OCI-LY1 (cell line): ENCODE data around the gene ANO2.

Experiments
- CTCF ChIP-seq: fragments of 200-600 bp; sonication (generic), shearing (Covaris generic); IDR thresholded peaks from 2 replicates; pipeline ENCODE4 v1.5.1; 2017; ENCODE audit warnings: mild to moderate bottlenecking, antibody characterized with exemption, low read length, moderate library complexity, mixed read lengths
- EZH2 ChIP-seq: fragments of 200-600 bp; sonication (generic), shearing (Covaris generic); IDR thresholded peaks from 2 replicates; pipeline ENCODE4 v1.8.0; 2017; ENCODE audit warnings: borderline replicate concordance, mixed run types, mild to moderate bottlenecking, antibody characterized with exemption, low read length, moderate library complexity, mixed read lengths

- TF ChIP-seq CTCF (peak; percentile 31; the same call in 1 of the 2 replicates), EZH2 (no peak)
These were observed 32.4 kb downstream of the ANO2 start for GRCh38 chr12:5912437-5913334.
